WTC11 (cell line): ENCODE measurements around the gene FBXO31.
A peak's percentile ranks its signal among the peaks of the same experiment; 100 is the strongest.

ENCODE experiments used
- FOXJ3 ChIP-seq: sonication (generic); formaldehyde crosslinking; IDR thresholded peaks from 2 replicates; pipeline ENCODE4 v1.9.0; 2021; ENCODE audit warnings: missing genetic modification reagents, mild to moderate bottlenecking, borderline replicate concordance
- FOXK1 ChIP-seq: sonication (generic); formaldehyde crosslinking; IDR thresholded peaks from 2 replicates; pipeline ENCODE4 v1.8.0; 2022; ENCODE audit warnings: mild to moderate bottlenecking, moderate library complexity, missing genetic modification reagents
- NFYB ChIP-seq: sonication (generic); formaldehyde crosslinking; conservative IDR thresholded peaks from 2 replicates; pipeline ENCODE4 v1.8.0; 2022; ENCODE audit warnings: low read depth, missing genetic modification reagents
- SP1 ChIP-seq: sonication (generic); formaldehyde crosslinking; conservative IDR thresholded peaks from 2 replicates; pipeline ENCODE4 v1.8.1; 2022; ENCODE audit warnings: missing genetic modification reagents
- TF ChIP-seq, protein P1 (sequence below): fragments of 200-600 bp; IDR thresholded peaks from 2 replicates; pipeline ENCODE4 v1.8.0; 2022; ENCODE audit warnings: antibody characterized with exemption
- TF ChIP-seq, protein P2 (sequence below): sonication (generic); formaldehyde crosslinking; conservative IDR thresholded peaks from 2 replicates; pipeline ENCODE4 v1.8.1; 2022; ENCODE audit warnings: mild to moderate bottlenecking, missing genetic modification reagents

DNA sequence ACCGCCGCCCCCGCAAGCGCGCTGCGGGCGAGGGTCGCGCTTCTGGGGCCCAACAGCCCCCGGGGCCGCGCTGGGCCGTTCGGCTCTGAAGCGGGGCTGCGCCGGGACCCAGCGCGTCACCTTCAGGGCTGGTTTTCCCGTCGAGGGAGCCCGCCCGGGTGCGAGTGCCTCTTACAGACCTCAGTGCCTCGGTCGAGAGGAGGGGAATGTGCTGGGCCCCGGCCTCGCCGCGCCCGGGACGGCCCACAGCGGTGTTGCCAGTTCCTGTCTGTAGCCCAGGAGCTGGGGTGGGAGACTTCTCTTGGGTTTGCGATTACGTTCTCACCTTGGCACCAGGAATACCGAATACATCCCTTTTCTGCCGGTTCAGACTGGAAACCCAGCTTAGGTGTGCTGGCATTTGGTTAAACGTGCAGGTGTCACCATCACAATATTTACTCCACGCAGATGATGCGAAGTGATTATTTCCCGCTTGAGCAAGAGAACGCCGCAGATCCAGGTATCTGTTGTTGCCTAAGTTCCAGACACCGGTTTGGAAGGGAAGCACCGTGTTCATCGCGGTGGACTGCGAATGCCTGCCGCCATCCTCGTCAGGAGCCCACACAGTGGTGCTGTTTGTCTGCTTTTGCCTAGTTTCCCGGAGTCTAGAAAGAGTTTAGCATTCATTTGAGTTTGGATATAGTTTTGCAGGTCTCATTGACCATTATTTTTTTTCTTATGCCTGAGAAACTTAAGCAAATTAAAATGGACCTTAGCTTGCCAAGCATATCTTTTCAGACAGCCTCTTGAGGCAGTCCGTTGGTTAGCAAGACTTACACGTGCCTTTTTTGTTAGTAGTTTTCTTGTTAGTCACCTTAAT lies 9.5 kb upstream of the FBXO31 start:
- TF ChIP-seq SP1 (CRISPR knock-in tag) (no peak), FOXK1 (0 out of 2 replicates have a peak, but pooled peaks have one; percentile 22), NFYB (CRISPR knock-in tag) (no peak), FOXJ3 (CRISPR knock-in tag) (no peak)
- TF ChIP-seq, protein P1, sequence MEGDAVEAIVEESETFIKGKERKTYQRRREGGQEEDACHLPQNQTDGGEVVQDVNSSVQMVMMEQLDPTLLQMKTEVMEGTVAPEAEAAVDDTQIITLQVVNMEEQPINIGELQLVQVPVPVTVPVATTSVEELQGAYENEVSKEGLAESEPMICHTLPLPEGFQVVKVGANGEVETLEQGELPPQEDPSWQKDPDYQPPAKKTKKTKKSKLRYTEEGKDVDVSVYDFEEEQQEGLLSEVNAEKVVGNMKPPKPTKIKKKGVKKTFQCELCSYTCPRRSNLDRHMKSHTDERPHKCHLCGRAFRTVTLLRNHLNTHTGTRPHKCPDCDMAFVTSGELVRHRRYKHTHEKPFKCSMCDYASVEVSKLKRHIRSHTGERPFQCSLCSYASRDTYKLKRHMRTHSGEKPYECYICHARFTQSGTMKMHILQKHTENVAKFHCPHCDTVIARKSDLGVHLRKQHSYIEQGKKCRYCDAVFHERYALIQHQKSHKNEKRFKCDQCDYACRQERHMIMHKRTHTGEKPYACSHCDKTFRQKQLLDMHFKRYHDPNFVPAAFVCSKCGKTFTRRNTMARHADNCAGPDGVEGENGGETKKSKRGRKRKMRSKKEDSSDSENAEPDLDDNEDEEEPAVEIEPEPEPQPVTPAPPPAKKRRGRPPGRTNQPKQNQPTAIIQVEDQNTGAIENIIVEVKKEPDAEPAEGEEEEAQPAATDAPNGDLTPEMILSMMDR, result no peak
- TF ChIP-seq, protein P2, sequence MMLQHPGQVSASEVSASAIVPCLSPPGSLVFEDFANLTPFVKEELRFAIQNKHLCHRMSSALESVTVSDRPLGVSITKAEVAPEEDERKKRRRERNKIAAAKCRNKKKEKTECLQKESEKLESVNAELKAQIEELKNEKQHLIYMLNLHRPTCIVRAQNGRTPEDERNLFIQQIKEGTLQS (CRISPR knock-in tag), result no peak
